ENCODE results near the gene WWC2.

Gene WWC2

DNA sequence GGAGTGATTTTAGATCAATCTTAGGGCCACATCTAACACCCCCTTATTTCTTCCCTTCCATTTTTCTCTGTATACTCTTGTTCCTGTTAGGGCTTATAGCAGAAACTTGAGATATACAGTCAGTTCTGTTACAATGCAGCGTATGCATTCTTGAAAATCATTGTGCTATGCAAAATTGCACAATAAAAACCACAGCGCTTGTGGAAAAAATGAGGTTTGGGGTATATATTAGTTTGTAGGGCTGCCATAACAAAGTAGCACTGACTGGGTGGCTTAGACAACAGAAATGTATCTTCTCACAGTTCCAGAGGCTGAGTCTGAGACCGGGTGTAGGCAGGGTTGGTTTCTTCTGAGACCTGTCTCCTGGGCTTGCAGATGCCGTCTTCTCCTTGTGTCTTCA, 59.0 kb downstream of the WWC2 start:
- WGBS, result 75% methylated on average over 4 of the region's 4 CpGs
- H3K79me1 ChIP-seq (replicated peaks; ENCODE audit: low read length, poor library complexity, severe bottlenecking), result peaks cover 21% of the 10 kb centered on the region

DNA sequence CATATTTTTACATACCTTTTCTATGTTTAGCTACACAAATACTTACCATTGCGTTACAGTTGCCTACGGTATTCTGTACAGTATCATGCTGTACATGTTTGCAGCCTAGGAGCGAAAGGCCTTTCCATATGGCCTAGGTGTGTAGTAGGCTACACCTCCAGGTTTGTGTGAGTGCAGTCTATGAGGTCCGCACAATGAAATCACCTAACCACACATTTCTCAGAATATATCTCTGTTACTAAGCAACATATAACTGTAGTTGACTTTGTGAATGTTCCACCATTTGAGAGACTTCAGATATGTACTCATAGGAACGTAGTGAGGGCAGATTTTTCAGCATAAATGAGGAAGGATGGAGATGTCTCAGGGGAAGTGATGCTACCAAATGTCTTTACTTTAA, 62.6 kb downstream of the WWC2 start:
- H3K79me1 ChIP-seq (replicated peaks; ENCODE audit: low read length, poor library complexity, severe bottlenecking), result peaks cover 17% of the 10 kb centered on the region
- WGBS, result 100% methylated on average over 4 of the region's 5 CpGs
- no peak for DNase-seq
- H2AFZ ChIP-seq (ENCODE audit: low read depth, low read length), result no peak overlapping the region
- no peak overlapping the region for H3K4me2 ChIP-seq (ENCODE audit: low read length, poor library complexity, severe bottlenecking)
- H3K14ac ChIP-seq (ENCODE audit: low read length in 2 of 2), result no peak overlapping the region
- no peak overlapping the region for H3K27ac ChIP-seq (ENCODE audit: low read length, poor library complexity, severe bottlenecking)
- H3K9me3 ChIP-seq (ENCODE audit: control insufficient read depth, low read length), result no peaks in the 10 kb centered on the region
- H3K4me1 ChIP-seq (ENCODE audit: control insufficient read depth, insufficient read depth, low read depth, low read length), result peaks cover 8% of the 10 kb centered on the region
- H3K23ac ChIP-seq (ENCODE audit: low read length in 2 of 2), result no peak overlapping the region
- no peak overlapping the region for H4K91ac ChIP-seq (ENCODE audit: low read length)
- no peak overlapping the region for H2BK5ac ChIP-seq (ENCODE audit: low read depth, low read length, poor library complexity, severe bottlenecking)
- H3K4me3 ChIP-seq (ENCODE audit: insufficient read depth in 1 of 2, low read depth in 1 of 2, low read length in 2 of 2), result no peak overlapping the region
- no peak overlapping the region for H3K9ac ChIP-seq (ENCODE audit: low read length)
- no peaks in the 10 kb centered on the region for H3K36me3 ChIP-seq (ENCODE audit: control insufficient read depth in 1 of 2, insufficient read depth in 2 of 2, low read depth in 1 of 2, low read length in 2 of 2)
- no peak overlapping the region for H2BK15ac ChIP-seq (ENCODE audit: low read depth, poor library complexity, severe bottlenecking)
- no peak overlapping the region for H2BK120ac ChIP-seq (ENCODE audit: low read depth, low read length)
- H3K4ac ChIP-seq (ENCODE audit: low read depth in 1 of 2, low read length in 2 of 2), result no peak overlapping the region
- no peak overlapping the region for H2BK12ac ChIP-seq (ENCODE audit: low read length in 2 of 2)
- no peaks in the 10 kb centered on the region for H3K27me3 ChIP-seq (ENCODE audit: control insufficient read depth in 1 of 2, insufficient read depth in 1 of 2, low read length in 2 of 2)
- no peak overlapping the region for H4K8ac ChIP-seq (ENCODE audit: low read length)
- H2AK5ac ChIP-seq (ENCODE audit: low read length, severe bottlenecking), result no peak overlapping the region
- no peak overlapping the region for H3K18ac ChIP-seq (ENCODE audit: low read depth in 1 of 2, low read length in 2 of 2)

More for the DNA sequence above, 59.0 kb downstream of the WWC2 start:
- H3K36me3 ChIP-seq (ENCODE audit: control insufficient read depth in 1 of 2, insufficient read depth in 2 of 2, low read depth in 1 of 2, low read length in 2 of 2), result no peaks in the 10 kb centered on the region
- no peak overlapping the region for H3K18ac ChIP-seq (ENCODE audit: low read depth in 1 of 2, low read length in 2 of 2)
- no peak overlapping the region for H3K9ac ChIP-seq (ENCODE audit: low read length)
- H3K4ac ChIP-seq (ENCODE audit: low read depth in 1 of 2, low read length in 2 of 2), result no peak overlapping the region
- H2BK120ac ChIP-seq (ENCODE audit: low read depth, low read length), result no peak overlapping the region
- H4K8ac ChIP-seq (ENCODE audit: low read length), result no peak overlapping the region
- H2AK5ac ChIP-seq (ENCODE audit: low read length, severe bottlenecking), result no peak overlapping the region
- H3K23ac ChIP-seq (ENCODE audit: low read length in 2 of 2), result no peak overlapping the region
- H3K4me2 ChIP-seq (ENCODE audit: low read length, poor library complexity, severe bottlenecking), result no peak overlapping the region
- no peak overlapping the region for H2AFZ ChIP-seq (ENCODE audit: low read depth, low read length)
- H3K9me3 ChIP-seq (ENCODE audit: control insufficient read depth, low read length), result no peaks in the 10 kb centered on the region
- H3K4me3 ChIP-seq (ENCODE audit: insufficient read depth in 1 of 2, low read depth in 1 of 2, low read length in 2 of 2), result no peak overlapping the region
- H3K27ac ChIP-seq (ENCODE audit: low read length, poor library complexity, severe bottlenecking), result peak overlapping the region; percentile 17
- H3K4me1 ChIP-seq (ENCODE audit: control insufficient read depth, insufficient read depth, low read depth, low read length), result peaks cover 12% of the 10 kb centered on the region
- no peaks in the 10 kb centered on the region for H3K27me3 ChIP-seq (ENCODE audit: control insufficient read depth in 1 of 2, insufficient read depth in 1 of 2, low read length in 2 of 2)
- no peak overlapping the region for H2BK12ac ChIP-seq (ENCODE audit: low read length in 2 of 2)
- H3K14ac ChIP-seq (ENCODE audit: low read length in 2 of 2), result no peak overlapping the region
- DNase-seq, result peak; percentile 77
- no peak overlapping the region for H2BK5ac ChIP-seq (ENCODE audit: low read depth, low read length, poor library complexity, severe bottlenecking)
- no peak overlapping the region for H4K91ac ChIP-seq (ENCODE audit: low read length)
- H2BK15ac ChIP-seq (ENCODE audit: low read depth, poor library complexity, severe bottlenecking), result no peak overlapping the region

DNA sequence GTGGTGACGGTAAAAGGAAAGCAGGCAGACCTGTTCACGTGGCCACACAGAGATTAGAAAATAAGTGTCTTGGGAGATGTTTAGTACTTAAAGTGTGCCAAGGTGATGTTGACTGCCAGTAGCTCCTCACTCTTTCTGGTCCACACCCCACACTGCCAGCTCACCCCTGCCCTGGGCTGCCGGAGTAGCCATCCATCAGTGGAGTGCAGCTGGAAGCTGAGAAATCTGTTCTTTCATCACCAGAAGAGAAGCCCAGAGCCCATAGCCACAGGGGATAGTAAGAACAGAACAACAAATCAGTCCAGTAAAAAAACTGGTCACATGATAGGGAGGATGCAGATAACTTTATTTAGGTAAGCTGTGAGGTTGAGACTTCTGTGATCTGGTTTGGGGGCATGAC, 64.1 kb downstream of the WWC2 start:
- no peak overlapping the region for H2BK5ac ChIP-seq (ENCODE audit: low read depth, low read length, poor library complexity, severe bottlenecking)
- no peak overlapping the region for H3K14ac ChIP-seq (ENCODE audit: low read length in 2 of 2)
- H3K79me1 ChIP-seq (replicated peaks; ENCODE audit: low read length, poor library complexity, severe bottlenecking), result peaks cover 16% of the 10 kb centered on the region
- H3K27me3 ChIP-seq (ENCODE audit: control insufficient read depth in 1 of 2, insufficient read depth in 1 of 2, low read length in 2 of 2), result no peaks in the 10 kb centered on the region
- no peak overlapping the region for H2AFZ ChIP-seq (ENCODE audit: low read depth, low read length)
- H3K9me3 ChIP-seq (ENCODE audit: control insufficient read depth, low read length), result no peaks in the 10 kb centered on the region
- no peak overlapping the region for H4K8ac ChIP-seq (ENCODE audit: low read length)
- no peak overlapping the region for H3K4me2 ChIP-seq (ENCODE audit: low read length, poor library complexity, severe bottlenecking)
- H2BK15ac ChIP-seq (ENCODE audit: low read depth, poor library complexity, severe bottlenecking), result no peak overlapping the region
- peak; percentile 30 for DNase-seq
- H2BK120ac ChIP-seq (ENCODE audit: low read depth, low read length), result no peak overlapping the region
- no peak overlapping the region for H3K4ac ChIP-seq (ENCODE audit: low read depth in 1 of 2, low read length in 2 of 2)
- no peak overlapping the region for H3K27ac ChIP-seq (ENCODE audit: low read length, poor library complexity, severe bottlenecking)
- H3K4me1 ChIP-seq (ENCODE audit: control insufficient read depth, insufficient read depth, low read depth, low read length), result peaks cover 8% of the 10 kb centered on the region
- no peaks in the 10 kb centered on the region for H3K36me3 ChIP-seq (ENCODE audit: control insufficient read depth in 1 of 2, insufficient read depth in 2 of 2, low read depth in 1 of 2, low read length in 2 of 2)
- no peak overlapping the region for H3K23ac ChIP-seq (ENCODE audit: low read length in 2 of 2)
- H4K91ac ChIP-seq (ENCODE audit: low read length), result no peak overlapping the region
- WGBS, result 100% methylated on average over 2 of the region's 3 CpGs
- H2BK12ac ChIP-seq (ENCODE audit: low read length in 2 of 2), result no peak overlapping the region
- H2AK5ac ChIP-seq (ENCODE audit: low read length, severe bottlenecking), result peak overlapping the region; percentile 71
- no peak overlapping the region for H3K18ac ChIP-seq (ENCODE audit: low read depth in 1 of 2, low read length in 2 of 2)
- H3K4me3 ChIP-seq (ENCODE audit: insufficient read depth in 1 of 2, low read depth in 1 of 2, low read length in 2 of 2), result no peak overlapping the region
- no peak overlapping the region for H3K9ac ChIP-seq (ENCODE audit: low read length)

DNA sequence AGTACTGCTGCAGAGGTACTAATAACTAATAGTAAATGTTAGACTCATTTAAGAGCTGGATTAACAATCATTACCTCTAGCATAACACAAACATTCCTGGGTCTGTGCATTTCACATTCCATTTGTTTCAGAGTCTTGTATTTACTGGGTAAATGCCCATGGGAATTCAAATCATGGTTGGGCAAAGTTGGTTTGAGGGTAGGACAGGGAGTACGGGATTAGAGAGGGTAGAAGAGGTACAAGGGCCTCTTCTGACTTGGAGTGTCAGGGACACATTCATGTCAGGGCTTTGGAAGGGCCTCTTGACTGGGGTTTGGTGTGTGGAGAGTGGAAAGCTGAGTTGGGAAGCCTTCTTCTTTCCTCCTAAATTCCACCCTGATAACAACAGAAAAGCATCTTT, 65.9 kb downstream of the WWC2 start:
- 36% methylated on average over 1 of the region's 1 CpG for WGBS
- H2AK5ac ChIP-seq (ENCODE audit: low read length, severe bottlenecking), result peak overlapping the region; percentile 74
- no peak overlapping the region for H3K4ac ChIP-seq (ENCODE audit: low read depth in 1 of 2, low read length in 2 of 2)
- no peak overlapping the region for H3K14ac ChIP-seq (ENCODE audit: low read length in 2 of 2)
- peaks cover 11% of the 10 kb centered on the region for H3K79me1 ChIP-seq (replicated peaks; ENCODE audit: low read length, poor library complexity, severe bottlenecking)
- H3K9ac ChIP-seq (ENCODE audit: low read length), result no peak overlapping the region
- no peak for DNase-seq
- peak overlapping the region; percentile 44 for H3K4me2 ChIP-seq (ENCODE audit: low read length, poor library complexity, severe bottlenecking)
- H4K8ac ChIP-seq (ENCODE audit: low read length), result peak overlapping the region; percentile 49
- H2BK5ac ChIP-seq (ENCODE audit: low read depth, low read length, poor library complexity, severe bottlenecking), result peak overlapping the region; percentile 89
- no peak overlapping the region for H2BK15ac ChIP-seq (ENCODE audit: low read depth, poor library complexity, severe bottlenecking)
- no peak overlapping the region for H3K4me3 ChIP-seq (ENCODE audit: insufficient read depth in 1 of 2, low read depth in 1 of 2, low read length in 2 of 2)
- H3K27ac ChIP-seq (ENCODE audit: low read length, poor library complexity, severe bottlenecking), result peak overlapping the region; percentile 91
- H3K4me1 ChIP-seq (ENCODE audit: control insufficient read depth, insufficient read depth, low read depth, low read length), result peaks cover 8% of the 10 kb centered on the region
- peak overlapping the region; percentile 12 to 52 for H3K18ac ChIP-seq (ENCODE audit: low read depth in 1 of 2, low read length in 2 of 2)
- H2AFZ ChIP-seq (ENCODE audit: low read depth, low read length), result no peak overlapping the region
- no peaks in the 10 kb centered on the region for H3K36me3 ChIP-seq (ENCODE audit: control insufficient read depth in 1 of 2, insufficient read depth in 2 of 2, low read depth in 1 of 2, low read length in 2 of 2)
- peak overlapping the region; percentile 61 for H4K91ac ChIP-seq (ENCODE audit: low read length)
- no peak overlapping the region for H2BK12ac ChIP-seq (ENCODE audit: low read length in 2 of 2)
- H3K9me3 ChIP-seq (ENCODE audit: control insufficient read depth, low read length), result no peaks in the 10 kb centered on the region
- H3K27me3 ChIP-seq (ENCODE audit: control insufficient read depth in 1 of 2, insufficient read depth in 1 of 2, low read length in 2 of 2), result no peaks in the 10 kb centered on the region
- no peak overlapping the region for H2BK120ac ChIP-seq (ENCODE audit: low read depth, low read length)
- no peak overlapping the region for H3K23ac ChIP-seq (ENCODE audit: low read length in 2 of 2)

Data from mesenchymal stem cell (in vitro differentiated cells and primary cell).